GM19452 (cell line): Measurements from ENCODE around the gene SSUH2.

Experiments
- ATAC-seq: cut with Tn5 transposase; IDR thresholded peaks from one replicate; pipeline ENCODE4 v1.9.1; 2021; ENCODE audit not compliant: unreplicated experiment

Gene SSUH2

GRCh38 chr3:8642001-8642400 is 2.6 kb downstream of the SSUH2 start:
- no peak for ATAC-seq

GRCh38 chr3:8641472-8641871 is 3.1 kb downstream of the SSUH2 start:
- no peak for ATAC-seq

- ATAC-seq, result no peak
These were observed 4.4 kb downstream of the SSUH2 start for GRCh38 chr3:8640223-8640622.

- no peak for ATAC-seq
These were observed 5.0 kb downstream of the SSUH2 start for GRCh38 chr3:8639659-8640000.

- ATAC-seq, result no peak
These were observed 5.5 kb downstream of the SSUH2 start for GRCh38 chr3:8638994-8639658.

- ATAC-seq, result no peak
These were observed 7.2 kb downstream of the SSUH2 start for GRCh38 chr3:8637348-8637747.

GRCh38 chr3:8635631-8636030 is 9.0 kb downstream of the SSUH2 start:
- ATAC-seq, result no peak

GRCh38 chr3:8635125-8635524 is 9.5 kb downstream of the SSUH2 start:
- ATAC-seq, result no peak

GRCh38 chr3:8632402-8633237 is 12.0 kb downstream of the SSUH2 start:
- ATAC-seq, result no peak

- no peak for ATAC-seq
These were observed 12.9 kb downstream of the SSUH2 start for GRCh38 chr3:8631661-8632060.

GRCh38 chr3:8629151-8630021 is 15.2 kb downstream of the SSUH2 start:
- no peak for ATAC-seq

GRCh38 chr3:8627949-8628348 is 16.6 kb downstream of the SSUH2 start:
- ATAC-seq, result no peak

GRCh38 chr3:8627201-8627940 is 17.2 kb downstream of the SSUH2 start:
- ATAC-seq, result no peak

GRCh38 chr3:8625991-8626390 is 18.6 kb downstream of the SSUH2 start:
- no peak for ATAC-seq

- no peak for ATAC-seq
These were observed 20.0 kb downstream of the SSUH2 start for GRCh38 chr3:8624612-8625011.

- no peak for ATAC-seq
These were observed 20.9 kb downstream of the SSUH2 start for GRCh38 chr3:8623741-8624140.

GRCh38 chr3:8622873-8623691 is 21.5 kb downstream of the SSUH2 start:
- ATAC-seq, result peak; percentile 86

- ATAC-seq, result no peak
These were observed 22.7 kb downstream of the SSUH2 start for GRCh38 chr3:8621872-8622271.

GRCh38 chr3:8621141-8621540 is 23.5 kb downstream of the SSUH2 start:
- no peak for ATAC-seq

- no peak for ATAC-seq
These were observed 25.1 kb downstream of the SSUH2 start for GRCh38 chr3:8619548-8619947.
